Activated CD4-positive, alpha-beta T cell treated with anti-CD3 and anti-CD28 coated beads, Interleukin-2, Interleukin-4, amounts not matched to agents 100 ng/mL and 50 ng/mL, durations not matched to agents 16 hours and 8 hours (primary cell): ENCODE measurements around the gene CAPN7.
A peak's percentile ranks its signal among the peaks of the same experiment; 100 is the strongest.

ENCODE experiments used
- DNase-seq: peaks from one replicate; pipeline ENCODE4 v3.0.0-alpha.2; 2020; ENCODE audit warnings: low spot score

Gene CAPN7

GRCh38 chr3:15246186-15246585, 40.1 kb downstream of the CAPN7 start:
- DNase-seq = no peak

- DNase-seq = no peak
Measured at GRCh38 chr3:15253023-15253697, 47.1 kb downstream of the CAPN7 start.

DNA sequence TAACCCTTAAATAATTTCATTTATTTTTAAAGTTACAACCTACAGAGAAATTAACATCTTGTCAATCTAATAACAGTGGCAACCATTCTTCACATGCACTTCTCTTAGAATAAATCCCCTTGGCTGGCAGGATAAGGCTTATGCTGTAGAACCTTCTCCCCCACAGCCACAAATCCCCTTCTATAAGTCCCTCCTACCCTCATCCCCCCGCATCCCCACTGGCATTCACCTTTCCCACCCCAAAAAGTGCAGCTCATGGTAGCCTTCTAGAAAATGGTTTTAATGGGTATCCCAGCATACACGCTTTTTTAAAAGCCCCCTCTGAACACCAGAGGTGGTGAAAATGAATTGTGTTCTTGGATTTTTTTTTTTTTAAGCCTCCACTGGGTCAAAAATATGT, 49.2 kb downstream of the CAPN7 start:
- DNase-seq = no peak

- no peak for DNase-seq
Measured at GRCh38 chr3:15256861-15257341, 50.9 kb downstream of the CAPN7 start.

GRCh38 chr3:15258720-15259119, 52.7 kb downstream of the CAPN7 start:
- no peak for DNase-seq

- DNase-seq = no peak
Measured at GRCh38 chr3:15260531-15260930, 54.5 kb downstream of the CAPN7 start.

GRCh38 chr3:15261274-15261673, 55.2 kb downstream of the CAPN7 start:
- no peak for DNase-seq

DNA sequence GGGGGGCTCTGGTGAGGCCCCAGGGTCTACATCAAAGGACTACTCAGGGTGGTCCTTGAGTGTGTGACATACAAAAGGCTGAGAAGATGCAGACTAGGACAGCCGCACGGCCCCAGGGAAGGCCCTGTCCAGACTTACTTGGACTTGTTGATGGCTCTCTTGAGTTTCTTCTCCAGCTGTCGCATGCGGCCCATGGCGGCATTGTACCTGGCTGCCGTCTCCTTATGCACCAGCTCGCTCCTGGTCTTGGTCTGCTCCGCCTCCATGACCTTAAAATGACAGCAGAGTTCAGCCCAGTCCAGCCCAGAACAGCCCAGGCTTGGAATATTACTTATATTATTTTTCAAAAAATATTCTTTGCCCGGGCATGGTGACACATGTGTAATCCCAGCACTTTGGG, 56.0 kb downstream of the CAPN7 start:
- no peak for DNase-seq

DNA sequence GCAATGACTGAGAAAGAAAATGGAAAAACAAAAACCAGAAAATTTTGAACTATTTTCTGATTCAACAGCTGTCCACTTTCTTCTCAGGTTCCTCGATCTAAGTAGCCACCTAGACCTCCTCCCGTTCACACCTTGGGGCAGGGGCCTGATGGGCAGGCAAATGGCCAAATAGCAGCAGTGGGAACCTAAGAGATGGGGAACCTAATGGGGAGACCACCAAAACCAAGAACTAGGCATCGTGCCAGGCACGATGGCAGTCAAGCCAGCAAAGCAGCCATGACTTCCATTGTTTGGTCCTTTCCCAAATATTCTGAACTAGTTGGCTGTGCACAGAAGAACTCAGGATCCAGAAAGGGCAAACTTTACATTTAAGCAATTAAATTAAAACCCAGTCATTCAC, 57.1 kb downstream of the CAPN7 start:
- no peak for DNase-seq

DNA sequence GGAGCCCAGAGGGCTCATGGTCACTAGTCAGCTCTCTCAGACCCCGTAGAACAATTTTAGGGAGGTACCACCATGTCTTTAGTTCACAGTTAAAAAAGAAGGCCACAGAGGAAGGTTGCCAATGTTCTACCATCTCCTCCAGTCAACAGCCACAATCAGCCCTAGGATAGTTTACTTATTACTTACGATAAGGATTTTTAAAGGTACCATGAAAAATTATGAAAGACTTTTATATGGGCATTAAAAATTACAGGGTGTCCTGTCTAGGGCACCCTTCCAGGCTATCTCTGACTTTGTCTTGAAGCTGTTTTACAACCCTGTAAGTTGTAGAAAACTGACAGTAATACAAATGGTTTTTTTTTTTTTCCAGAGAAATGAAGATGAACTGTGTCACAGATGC, 57.9 kb downstream of the CAPN7 start:
- DNase-seq = no peak

- DNase-seq = no peak
Measured at GRCh38 chr3:15264486-15264885, 58.4 kb downstream of the CAPN7 start.

GRCh38 chr3:15265655-15266509, 59.8 kb downstream of the CAPN7 start:
- DNase-seq = no peak

- no peak for DNase-seq
Measured at GRCh38 chr3:15266510-15267376, 60.7 kb downstream of the CAPN7 start.

DNA sequence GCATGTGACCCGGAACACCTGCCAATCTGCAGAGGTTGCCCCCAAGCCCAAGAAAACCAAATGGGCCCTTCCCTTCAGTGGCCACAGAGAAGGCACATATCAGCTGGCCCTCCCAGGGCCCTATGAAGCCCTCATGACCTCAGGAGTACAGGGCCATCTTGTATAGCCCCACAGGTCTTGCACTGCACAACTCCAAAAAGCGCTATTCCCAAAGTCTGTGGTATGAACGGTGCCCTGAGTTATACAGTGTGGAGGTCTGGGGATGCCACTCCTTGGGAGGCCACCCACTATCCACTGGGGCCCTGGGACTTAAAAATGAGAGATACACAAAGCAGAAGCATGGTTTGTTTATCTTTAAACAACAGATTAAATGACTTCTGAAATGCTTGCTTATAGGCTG, 61.5 kb downstream of the CAPN7 start:
- DNase-seq = no peak

DNA sequence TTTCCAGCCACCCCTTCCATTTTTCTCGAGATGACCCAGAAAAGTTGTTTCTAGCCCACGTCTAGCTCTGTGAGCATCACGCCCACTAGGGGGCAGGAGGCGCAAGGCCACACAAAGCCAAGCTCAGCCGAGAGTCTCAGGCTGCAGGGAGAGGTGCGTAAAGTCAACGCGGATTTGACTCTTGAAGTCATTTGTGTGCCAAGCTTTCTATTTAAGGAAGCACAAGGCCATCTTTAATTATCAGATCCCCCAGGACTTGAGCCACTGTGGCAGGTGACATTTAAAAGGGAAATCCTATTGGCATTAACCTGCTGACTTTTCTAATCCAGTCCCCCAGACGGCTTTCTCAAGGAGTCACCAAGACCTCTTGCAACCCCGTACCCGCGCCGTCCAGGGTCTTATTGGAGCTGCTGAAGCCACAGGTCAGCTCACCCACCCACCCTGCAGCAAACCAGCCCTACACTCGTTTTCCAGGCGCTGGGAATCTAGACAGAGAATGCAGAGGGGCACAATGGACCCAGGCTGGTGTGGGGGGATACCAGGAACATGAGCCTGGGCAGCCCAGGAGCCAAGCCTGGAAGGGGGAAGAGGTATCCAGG, 62.1 kb downstream of the CAPN7 start:
- DNase-seq = peak; percentile 90

DNA sequence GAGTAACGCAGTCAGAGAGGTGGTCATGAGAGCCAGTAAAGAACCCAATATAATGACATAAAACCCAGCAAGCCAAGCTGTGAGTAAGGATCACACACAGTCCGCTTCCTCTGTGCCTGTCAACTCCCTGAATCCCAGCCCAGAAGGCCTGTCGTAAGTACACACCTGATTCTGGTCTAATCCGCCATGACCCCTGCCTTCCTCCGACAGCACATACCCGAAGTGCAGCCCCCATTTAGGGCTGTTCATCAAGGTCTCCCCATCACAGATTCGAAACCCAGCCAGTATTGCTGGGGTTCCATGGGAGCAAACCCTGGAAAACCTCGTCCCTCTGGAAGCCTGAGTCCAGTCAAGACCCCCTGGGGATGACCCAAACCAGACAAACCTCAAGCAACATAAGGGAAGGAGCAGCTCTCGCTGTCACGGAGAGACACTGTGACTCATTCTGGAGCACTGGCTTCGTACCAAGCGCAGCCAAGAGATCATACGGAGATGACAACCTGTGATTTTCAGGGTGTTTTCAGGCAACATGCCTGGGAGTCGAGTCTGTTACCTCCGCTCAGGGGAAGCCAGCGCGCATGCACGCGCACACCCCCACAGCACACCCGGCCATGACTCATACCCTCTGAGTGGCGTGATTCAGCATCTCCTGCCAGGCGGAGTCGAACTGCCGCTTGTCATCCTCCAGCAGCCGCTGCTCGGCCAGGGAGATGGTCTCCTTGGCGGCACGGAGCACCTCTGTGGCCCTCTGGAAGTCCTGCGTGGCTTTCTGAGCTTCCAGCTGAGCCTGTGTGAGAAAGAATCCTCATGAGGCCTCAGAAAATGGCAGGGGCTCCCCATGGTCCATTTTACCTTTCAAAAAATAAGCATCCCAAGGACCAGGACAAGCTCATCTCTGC, 63.3 kb downstream of the CAPN7 start:
- peak; percentile 94 for DNase-seq

DNA sequence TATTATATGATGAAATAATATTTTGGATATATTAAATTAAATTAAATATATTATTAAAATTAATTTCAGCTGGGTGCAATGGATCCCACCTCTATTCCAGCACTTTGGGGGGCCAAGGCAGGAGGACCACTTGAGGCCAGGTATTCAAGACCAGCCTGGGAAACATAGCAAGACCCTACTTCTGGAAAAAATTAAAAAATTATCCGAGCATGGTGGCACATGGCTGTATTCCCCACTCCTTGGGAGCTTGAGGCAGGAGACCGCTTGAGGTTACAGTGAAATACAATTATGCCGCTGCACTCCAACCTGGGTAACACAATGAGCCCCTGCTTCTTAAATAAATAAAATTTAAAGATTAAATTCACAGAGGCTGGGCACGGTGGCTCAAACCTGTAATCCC, 65.0 kb downstream of the CAPN7 start:
- DNase-seq = no peak

GRCh38 chr3:15271785-15272381, 65.8 kb downstream of the CAPN7 start:
- DNase-seq = peak; percentile 76

GRCh38 chr3:15272426-15273196, 66.6 kb downstream of the CAPN7 start:
- no peak for DNase-seq

DNA sequence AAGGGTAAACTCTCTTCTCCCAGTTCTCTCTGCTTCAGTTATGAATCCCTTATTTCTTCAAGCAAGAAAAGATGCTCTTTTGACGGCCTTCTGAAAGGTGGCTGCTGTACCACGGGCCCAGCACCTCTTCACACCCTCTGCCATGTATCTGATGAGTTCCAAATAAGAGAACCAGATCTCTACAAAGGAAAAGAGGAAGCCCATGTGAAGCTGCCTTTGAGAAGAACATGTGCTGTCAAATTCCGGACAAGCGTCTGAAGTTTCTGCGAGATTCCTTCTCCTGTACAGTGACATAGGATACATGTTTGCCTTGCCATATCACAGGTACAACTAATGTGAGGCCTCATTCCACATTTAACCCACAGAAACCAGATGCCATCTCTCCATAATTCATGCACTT, 67.2 kb downstream of the CAPN7 start:
- no peak for DNase-seq
